Fibroblast of lung (primary cell): ENCODE results near the gene DGKQ.

Source experiments
- CTCF ChIP-seq, 2 donors: IDR thresholded peaks in 1 of 2; conservative IDR thresholded peaks in 1 of 2; 1 replicate in 1 of 2; 2 replicates in 1 of 2; pipeline ENCODE4 v1.5.1; 2011 to 2012; ENCODE audit warnings: low read length in 2 of 2, control low read depth in 1 of 2, inconsistent platforms in 1 of 2, low read depth in 1 of 2, mild to moderate bottlenecking in 1 of 2
- EZH2 ChIP-seq: IDR thresholded peaks from 2 replicates; pipeline ENCODE4 v1.5.1; 2012; ENCODE audit warnings: low read length, control low read depth, mild to moderate bottlenecking; ENCODE audit errors: missing control alignments

GRCh38 chr4:970046-970745 lies 3.2 kb downstream of the DGKQ start:
- TF ChIP-seq CTCF (conservative IDR thresholded peaks at IDR 0.05 in 1 of 2, IDR thresholded peaks at IDR 0.05 in 1 of 2; ENCODE audit: low read depth in 1 of 2, low read length in 2 of 2) = no peak
- TF ChIP-seq EZH2 = no peak
